Measurements from ENCODE around the gene C16orf89.

DNA sequence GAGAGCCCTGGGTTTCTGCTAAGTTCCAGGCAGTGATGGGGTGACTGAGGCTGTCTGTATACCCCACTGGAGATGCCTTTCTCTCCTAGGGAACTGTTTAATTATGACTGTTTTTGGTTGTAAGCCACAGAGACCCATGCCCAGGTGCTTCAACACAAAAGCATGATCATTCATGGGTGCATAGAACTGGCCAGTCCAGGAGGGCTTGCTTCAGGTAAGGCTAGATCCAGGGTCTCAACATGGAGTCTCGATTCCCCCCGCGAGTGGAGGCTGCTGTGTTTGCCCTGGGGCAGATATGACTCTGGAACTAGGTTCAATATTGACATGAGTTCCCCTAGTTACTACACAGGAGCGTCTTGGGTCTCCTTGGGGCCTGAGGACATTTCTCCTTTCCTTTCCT is 49.9 kb downstream of the C16orf89 start:
- TF ChIP-seq, protein P1, sequence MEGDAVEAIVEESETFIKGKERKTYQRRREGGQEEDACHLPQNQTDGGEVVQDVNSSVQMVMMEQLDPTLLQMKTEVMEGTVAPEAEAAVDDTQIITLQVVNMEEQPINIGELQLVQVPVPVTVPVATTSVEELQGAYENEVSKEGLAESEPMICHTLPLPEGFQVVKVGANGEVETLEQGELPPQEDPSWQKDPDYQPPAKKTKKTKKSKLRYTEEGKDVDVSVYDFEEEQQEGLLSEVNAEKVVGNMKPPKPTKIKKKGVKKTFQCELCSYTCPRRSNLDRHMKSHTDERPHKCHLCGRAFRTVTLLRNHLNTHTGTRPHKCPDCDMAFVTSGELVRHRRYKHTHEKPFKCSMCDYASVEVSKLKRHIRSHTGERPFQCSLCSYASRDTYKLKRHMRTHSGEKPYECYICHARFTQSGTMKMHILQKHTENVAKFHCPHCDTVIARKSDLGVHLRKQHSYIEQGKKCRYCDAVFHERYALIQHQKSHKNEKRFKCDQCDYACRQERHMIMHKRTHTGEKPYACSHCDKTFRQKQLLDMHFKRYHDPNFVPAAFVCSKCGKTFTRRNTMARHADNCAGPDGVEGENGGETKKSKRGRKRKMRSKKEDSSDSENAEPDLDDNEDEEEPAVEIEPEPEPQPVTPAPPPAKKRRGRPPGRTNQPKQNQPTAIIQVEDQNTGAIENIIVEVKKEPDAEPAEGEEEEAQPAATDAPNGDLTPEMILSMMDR (conservative IDR thresholded peaks at IDR 0.05), result no peak
- no peak for TF ChIP-seq ZFX (IDR thresholded peaks at IDR 0.05)
